HEK293 (cell line): ENCODE measurements around the gene ULBP3.
"Not testable (repeated sequence)": the region's sequence is repeated elsewhere in the genome, so short reads cannot be mapped to it uniquely, and the experiment has no call there.

ENCODE experiments used
- CTCF ChIA-PET: fragments of 350-600 bp; formaldehyde crosslinking; extraction: SDS; loops from one replicate; lab custom pipeline; 2021; ENCODE audit warnings: antibody characterized with exemption; lab: Yijun Ruan, JAX
- POLR2A ChIA-PET: fragments of 300-600 bp; formaldehyde crosslinking; extraction: SDS; loops from one replicate; lab custom pipeline; 2020; ENCODE audit warnings: antibody characterized with exemption, inconsistent platforms; lab: Yijun Ruan, JAX
- H3K27ac ChIP-seq: fragments of 200-500 bp; sonication (Bioruptor generic); 2 replicates; pipeline ENCODE4 v1.5.1; 2014; ENCODE audit warnings: low read depth, low read length, control low read depth, inconsistent platforms; ENCODE audit errors: extremely low read depth
- H3K36me3 ChIP-seq, 2 experiments: fragments of 200-500 bp in 1 of 2; sonication (Bioruptor generic) in 1 of 2; 1 replicate in 1 of 2; 2 replicates in 1 of 2; pipeline ENCODE4 v1.5.1; 2014 to 2017; ENCODE audit warnings: inconsistent platforms in 2 of 2, low read length in 2 of 2; ENCODE audit not compliant: control insufficient read depth in 2 of 2, insufficient read depth in 1 of 2
- H3K4me1 ChIP-seq: fragments of 200-500 bp; sonication (Bioruptor generic); 2 replicates; pipeline ENCODE4 v1.5.1; 2014; ENCODE audit warnings: mild to moderate bottlenecking, low read length, inconsistent platforms; ENCODE audit not compliant: control insufficient read depth, insufficient read depth
- H3K4me3 ChIP-seq: 2 replicates; pipeline ENCODE4 v1.5.1; 2011; ENCODE audit warnings: low read depth, mild to moderate bottlenecking, control low read depth, low read length, moderate library complexity
- H3K9me3 ChIP-seq: fragments of 200-500 bp; sonication (Bioruptor generic); 2 replicates; pipeline ENCODE4 v1.5.1; 2014; ENCODE audit warnings: low read depth, low read length, inconsistent platforms; ENCODE audit not compliant: control insufficient read depth, insufficient read depth
- PRDM6 ChIP-seq: fragments of 450-650 bp; formaldehyde crosslinking; IDR thresholded peaks from 2 replicates; pipeline ENCODE4 v1.5.1; 2017; ENCODE audit warnings: missing biosample characterization, missing genetic modification characterization
- SP2 ChIP-seq: fragments of 450-650 bp; formaldehyde crosslinking; IDR thresholded peaks from 2 replicates; pipeline ENCODE4 v1.5.1; 2016; ENCODE audit warnings: missing biosample characterization, missing genetic modification characterization
- ZBTB21 ChIP-seq: fragments of 450-650 bp; formaldehyde crosslinking; IDR thresholded peaks from 2 replicates; pipeline ENCODE4 v1.5.1; 2017; ENCODE audit warnings: missing biosample characterization, missing genetic modification characterization
- ZBTB26 ChIP-seq: fragments of 450-650 bp; formaldehyde crosslinking; optimal IDR thresholded peaks from 2 replicates; pipeline ENCODE3; 2016; ENCODE audit warnings: missing biosample characterization, mild to moderate bottlenecking, missing genetic modification characterization
- ZBTB44 ChIP-seq: fragments of 450-650 bp; IDR thresholded peaks from 2 replicates; pipeline ENCODE4 v1.5.1; 2018; ENCODE audit warnings: missing biosample characterization, mild to moderate bottlenecking, missing genetic modification characterization
- ZNF112 ChIP-seq: fragments of 450-650 bp; formaldehyde crosslinking; IDR thresholded peaks from 2 replicates; pipeline ENCODE4 v1.5.0; 2017; ENCODE audit warnings: missing biosample characterization, missing genetic modification characterization
- ZNF221 ChIP-seq: fragments of 450-650 bp; formaldehyde crosslinking; IDR thresholded peaks from 2 replicates; pipeline ENCODE4 v1.5.1; 2017; ENCODE audit warnings: missing biosample characterization, missing genetic modification characterization, borderline replicate concordance
- ZNF274 ChIP-seq, 2 experiments: fragments of 200-500 bp in 1 of 2; fragments of 450-650 bp in 1 of 2; sonication (Bioruptor generic) in 1 of 2; formaldehyde crosslinking in 1 of 2; IDR thresholded peaks; 2 replicates each; pipeline versions ENCODE4 v1.5.1 to v1.6.1; 2014 to 2016; ENCODE audit warnings: borderline replicate concordance in 1 of 2, inconsistent platforms in 1 of 2, low read length in 1 of 2, missing biosample characterization in 1 of 2, missing genetic modification characterization in 1 of 2
- ZNF292 ChIP-seq: fragments of 450-650 bp; formaldehyde crosslinking; IDR thresholded peaks from 2 replicates; pipeline ENCODE4 v1.5.1; 2016; ENCODE audit warnings: low read depth, missing biosample characterization, missing genetic modification characterization, borderline replicate concordance
- ZNF354C ChIP-seq: fragments of 450-650 bp; formaldehyde crosslinking; IDR thresholded peaks from 2 replicates; pipeline ENCODE4 v1.5.1; 2016; ENCODE audit warnings: missing biosample characterization, missing genetic modification characterization, low read depth, borderline replicate concordance
- ZNF366 ChIP-seq: fragments of 450-650 bp; formaldehyde crosslinking; conservative IDR thresholded peaks from 2 replicates; pipeline ENCODE4 v1.5.1; 2016; ENCODE audit warnings: missing biosample characterization, missing genetic modification characterization
- ZNF501 ChIP-seq: fragments of 450-650 bp; formaldehyde crosslinking; IDR thresholded peaks from 2 replicates; pipeline ENCODE4 v1.5.1; 2016; ENCODE audit warnings: missing biosample characterization, missing genetic modification characterization
- ZNF518A ChIP-seq: fragments of 450-650 bp; formaldehyde crosslinking; conservative IDR thresholded peaks from 2 replicates; pipeline ENCODE4 v1.5.1; 2016; ENCODE audit warnings: low read depth, missing biosample characterization, missing genetic modification characterization
- ZSCAN5A ChIP-seq: fragments of 450-650 bp; formaldehyde crosslinking; IDR thresholded peaks from 2 replicates; pipeline ENCODE4 v1.5.1; 2016; ENCODE audit warnings: missing biosample characterization, missing genetic modification characterization

The ULBP3 gene

GRCh38 chr6:150016324-150017185 lies 52.4 kb downstream of the ULBP3 start (continued):
- no peak for TF ChIP-seq ZNF518A (tag by site-specific recombination)
- 0 out of 2 replicates have a peak, but pooled peaks have one; percentile 20 for TF ChIP-seq ZBTB21 (tag by site-specific recombination)
- TF ChIP-seq ZBTB26 (tag by site-specific recombination), result no peak
- no peak for TF ChIP-seq ZNF112 (tag by site-specific recombination)
- no peak for TF ChIP-seq ZBTB44 (tag by site-specific recombination)
- TF ChIP-seq ZNF221 (tag by site-specific recombination), result no peak
- TF ChIP-seq ZNF501 (tag by site-specific recombination), result no peak
- TF ChIP-seq ZNF366 (tag by site-specific recombination), result no peak
- TF ChIP-seq ZSCAN5A (tag by site-specific recombination), result no peak
- TF ChIP-seq ZNF354C (tag by site-specific recombination), result no peak
- TF ChIP-seq PRDM6 (tag by site-specific recombination), result no peak
- no peak for TF ChIP-seq ZNF292 (tag by site-specific recombination)
- TF ChIP-seq SP2 (tag by site-specific recombination), result no peak
- no peak for TF ChIP-seq ZNF274 (IDR thresholded peaks at IDR 0.05; ENCODE audit: low read length)
- TF ChIP-seq ZNF274 (tag by site-specific recombination; IDR thresholded peaks at IDR 0.05; ENCODE audit: borderline replicate concordance), result no peak

- POLR2A ChIA-PET, result not testable (repeated sequence)
- CTCF ChIA-PET, result interaction anchor here (2.7 to 3.1 kb wide), 2 partner anchors 80 to 380 kb away, joined by 14 to 35 read pairs; no protein-coding TSS in a partner anchor
Observed at GRCh38 chr6:150015281-150016001, 53.5 kb downstream of the ULBP3 start.

GRCh38 chr6:150014623-150015280 lies 54.2 kb downstream of the ULBP3 start:
- POLR2A ChIA-PET, H3K9me3 ChIP-seq, CTCF ChIA-PET, H3K4me1 ChIP-seq, H3K36me3 ChIP-seq, H3K27ac ChIP-seq, H3K4me3 ChIP-seq: not testable (repeated sequence)

More at GRCh38 chr6:150015281-150016001, 53.5 kb downstream of the ULBP3 start:
- not testable (repeated sequence) for H3K27ac ChIP-seq, H3K36me3 ChIP-seq, H3K9me3 ChIP-seq, H3K4me3 ChIP-seq, H3K4me1 ChIP-seq
